GM18517 (cell line): ENCODE data around the gene ZNF124.

ENCODE experiments used
- ATAC-seq: cut with Tn5 transposase; IDR thresholded peaks from one replicate; pipeline ENCODE4 v1.9.1; 2021; ENCODE audit warnings: mild to moderate bottlenecking, moderate library complexity; ENCODE audit not compliant: unreplicated experiment

The ZNF124 gene

DNA sequence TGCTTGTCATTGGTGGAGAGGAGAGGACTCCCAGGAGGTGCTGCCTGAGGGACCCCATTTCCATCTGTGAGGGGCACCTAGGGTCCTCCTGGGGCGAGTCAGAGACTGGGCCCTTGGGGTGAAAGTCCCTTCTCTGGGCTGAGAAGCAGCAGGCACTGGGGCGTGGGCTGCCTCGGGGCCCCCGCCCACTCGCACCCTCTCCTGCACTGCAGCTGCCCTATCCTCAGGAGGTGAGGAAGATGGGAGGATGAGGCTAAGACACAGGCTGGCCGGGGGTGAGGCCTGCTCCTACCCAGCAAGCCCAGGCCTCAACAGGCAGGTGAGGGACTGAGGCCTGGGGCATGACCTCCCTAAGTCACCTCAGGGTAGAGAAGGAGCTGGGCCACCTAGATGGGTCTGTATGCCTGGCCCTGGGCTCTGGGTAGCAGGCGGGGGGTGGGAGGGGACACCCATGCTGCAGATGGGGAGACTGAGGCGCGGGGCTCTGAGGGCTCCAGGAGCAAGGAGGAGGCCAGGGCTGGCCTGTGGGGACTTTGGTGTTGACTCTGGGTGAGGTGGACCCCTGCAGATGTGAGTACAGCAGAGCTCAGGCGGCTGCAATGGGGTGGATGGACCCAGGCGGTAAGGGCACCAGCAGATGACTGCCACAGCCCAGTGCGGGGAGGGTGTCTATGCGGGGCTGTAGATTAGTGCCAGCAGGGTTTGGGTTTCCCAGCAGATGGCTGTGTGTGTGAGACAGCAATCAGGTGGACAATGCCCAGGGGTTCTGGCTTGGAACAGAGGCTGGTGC lies 57.3 kb downstream of the ZNF124 start:
- ATAC-seq, result no peak

GRCh38 chr1:247113733-247114271 lies 58.0 kb downstream of the ZNF124 start:
- ATAC-seq, result no peak

DNA sequence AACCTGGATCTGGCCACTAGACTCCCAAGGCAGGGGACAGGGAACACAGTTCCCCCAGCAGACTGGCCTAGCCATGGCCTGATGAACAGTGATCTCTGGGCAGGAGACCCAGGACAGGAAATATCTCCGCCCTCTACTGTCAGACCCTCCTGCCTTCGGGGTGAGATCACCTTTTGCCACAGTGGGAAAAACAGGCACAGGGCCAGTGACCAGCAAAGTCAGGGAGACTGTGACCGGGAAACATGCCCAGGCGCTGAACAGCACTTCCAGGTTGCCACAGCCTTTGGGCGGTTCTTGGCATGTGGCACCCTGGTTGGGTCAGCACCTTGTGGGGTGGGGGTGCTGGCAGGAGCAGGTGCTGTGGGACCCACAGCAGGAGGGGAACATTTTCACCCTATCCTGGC lies 58.7 kb downstream of the ZNF124 start:
- no peak for ATAC-seq

DNA sequence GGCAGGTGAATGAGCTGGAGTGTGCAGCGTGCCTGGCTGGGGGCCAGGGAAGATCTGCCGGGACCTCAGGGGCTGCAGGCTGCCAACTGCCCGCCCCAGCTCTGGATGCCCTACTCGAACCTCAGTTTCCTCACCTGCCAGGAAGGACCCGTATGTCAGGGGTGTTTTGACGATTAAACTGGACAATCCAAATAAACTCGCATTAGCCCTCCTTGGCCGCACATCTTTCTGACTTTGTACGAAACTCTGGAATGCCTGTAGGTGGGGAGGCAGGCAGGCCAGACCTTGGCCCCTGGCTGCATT lies 59.4 kb downstream of the ZNF124 start:
- ATAC-seq, result no peak

GRCh38 chr1:247111700-247112478 lies 59.9 kb downstream of the ZNF124 start:
- no peak for ATAC-seq

DNA sequence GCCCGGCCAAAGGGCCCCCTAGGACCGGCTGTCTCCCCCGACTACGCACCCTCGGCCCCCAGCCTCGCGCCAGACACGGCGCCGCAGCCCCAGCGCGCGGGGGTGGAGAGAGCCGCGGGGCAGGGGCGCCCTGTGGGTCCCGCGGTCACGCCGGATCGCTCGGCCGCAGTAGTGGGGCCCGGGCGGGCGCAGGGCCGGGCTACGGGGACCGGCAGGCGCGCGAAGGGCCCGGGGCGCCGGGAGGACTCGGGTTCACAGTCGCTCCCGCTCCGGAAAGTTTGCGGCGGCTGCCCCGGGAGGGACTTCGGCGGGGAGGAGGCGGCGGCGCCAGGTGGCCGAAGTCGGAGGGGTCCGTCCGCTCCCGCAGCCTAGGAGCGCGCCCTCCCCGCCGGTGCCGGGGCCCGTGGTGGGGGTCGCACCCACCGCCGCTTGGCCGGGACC lies 60.5 kb downstream of the ZNF124 start:
- no peak for ATAC-seq

GRCh38 chr1:247110627-247111258 lies 61.1 kb downstream of the ZNF124 start:
- ATAC-seq, result no peak

DNA sequence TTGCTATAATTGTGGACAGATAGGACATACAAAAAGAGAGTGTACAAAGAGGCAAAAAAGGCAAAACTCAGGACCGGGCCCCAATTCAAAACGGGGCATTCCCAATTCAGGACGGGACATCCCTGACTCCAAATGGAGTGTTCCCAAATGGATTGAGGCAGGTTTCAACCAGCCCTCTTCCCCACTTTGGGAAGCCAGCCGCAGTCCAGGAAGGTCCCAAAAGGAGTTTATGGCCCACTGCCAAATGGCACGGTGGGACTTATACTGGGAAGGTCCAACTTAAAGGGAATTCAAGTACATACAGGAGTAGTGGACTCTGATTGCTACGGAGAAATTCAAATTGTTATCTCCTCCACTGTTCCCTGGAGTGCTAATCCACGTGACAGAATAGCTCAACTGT lies 64.1 kb downstream of the ZNF124 start:
- ATAC-seq, result no peak

- ATAC-seq, result no peak
Observed at GRCh38 chr1:247105966-247106365, 65.9 kb downstream of the ZNF124 start.
